ENCODE results near the gene CEACAM4. TPM values are rescaled to one million over a fixed set of nuclear protein-coding genes. Genes with fewer than 3 reads are reported as not detected.
A peak's percentile ranks its signal among the peaks of the same experiment; 100 is the strongest.
"Not testable (repeated sequence)": the region's sequence is repeated elsewhere in the genome, so short reads cannot be mapped to it uniquely, and the experiment has no call there.

The CEACAM4 gene
- total RNA-seq, 1 donor from 2014 or later: not detected

- no peak overlapping the region for H3K4me3 Mint-ChIP-seq (ENCODE audit: unreplicated experiment)
- H3K36me3 Mint-ChIP-seq (ENCODE audit: low read depth): no peaks in the 10 kb centered on the region
- DNase-seq (ENCODE audit: low spot score): no peak
- peaks cover 29% of the 10 kb centered on the region for H3K27me3 Mint-ChIP-seq (ENCODE audit: low read depth)
- peaks cover 3% of the 10 kb centered on the region for H3K9me3 Mint-ChIP-seq (ENCODE audit: low read depth)
- no peaks in the 10 kb centered on the region for H3K4me1 Mint-ChIP-seq (ENCODE audit: low read depth)
- TF ChIP-seq CTCF (IDR thresholded peaks at IDR 0.05): no peak
- H3K27ac Mint-ChIP-seq (ENCODE audit: unreplicated experiment): no peak overlapping the region
Measured at GRCh38 chr19:41657157-41657556, 30.3 kb upstream of the CEACAM4 start.

GRCh38 chr19:41656756-41657155 lies 29.9 kb upstream of the CEACAM4 start:
- not testable (repeated sequence) for H3K27ac Mint-ChIP-seq (ENCODE audit: unreplicated experiment); H3K9me3 Mint-ChIP-seq (ENCODE audit: low read depth); H3K36me3 Mint-ChIP-seq (ENCODE audit: low read depth); H3K4me3 Mint-ChIP-seq (ENCODE audit: unreplicated experiment); H3K4me1 Mint-ChIP-seq (ENCODE audit: low read depth); DNase-seq (ENCODE audit: low spot score)
- H3K27me3 Mint-ChIP-seq (ENCODE audit: low read depth): peaks cover 29% of the 10 kb centered on the region

GRCh38 chr19:41652250-41652649 lies 25.4 kb upstream of the CEACAM4 start:
- DNase-seq (ENCODE audit: low spot score): no peak
- no peak overlapping the region for H3K4me3 Mint-ChIP-seq (ENCODE audit: unreplicated experiment)
- no peak overlapping the region for H3K27ac Mint-ChIP-seq (ENCODE audit: unreplicated experiment)
- H3K36me3 Mint-ChIP-seq (ENCODE audit: low read depth): no peaks in the 10 kb centered on the region
- no peak for TF ChIP-seq CTCF (IDR thresholded peaks at IDR 0.05)
- no peaks in the 10 kb centered on the region for H3K4me1 Mint-ChIP-seq (ENCODE audit: low read depth)
- H3K27me3 Mint-ChIP-seq (ENCODE audit: low read depth): peaks cover 20% of the 10 kb centered on the region
- peaks cover 3% of the 10 kb centered on the region for H3K9me3 Mint-ChIP-seq (ENCODE audit: low read depth)

GRCh38 chr19:41649827-41650226 lies 23.0 kb upstream of the CEACAM4 start:
- peaks cover 3% of the 10 kb centered on the region for H3K9me3 Mint-ChIP-seq (ENCODE audit: low read depth)

GRCh38 chr19:41646589-41647204 lies 19.8 kb upstream of the CEACAM4 start:
- Mint-ChIP-seq H3K4me3 (ENCODE audit: unreplicated experiment) (no peak overlapping the region), H3K9me3 (ENCODE audit: low read depth) (no peaks in the 10 kb centered on the region)
- TF ChIP-seq CTCF (IDR thresholded peaks at IDR 0.05): peak; percentile 55

More at GRCh38 chr19:41649827-41650226, 23.0 kb upstream of the CEACAM4 start:
- Mint-ChIP-seq H3K4me1 (ENCODE audit: low read depth) (no peaks in the 10 kb centered on the region), H3K27ac (ENCODE audit: unreplicated experiment) (no peak overlapping the region), H3K4me3 (ENCODE audit: unreplicated experiment) (no peak overlapping the region), H3K36me3 (ENCODE audit: low read depth) (no peaks in the 10 kb centered on the region), H3K27me3 (ENCODE audit: low read depth) (peaks cover 16% of the 10 kb centered on the region)
- TF ChIP-seq CTCF (IDR thresholded peaks at IDR 0.05): no peak
- DNase-seq (ENCODE audit: low spot score): no peak

GRCh38 chr19:41641879-41642485 lies 15.1 kb upstream of the CEACAM4 start:
- no peak for DNase-seq (ENCODE audit: low spot score)
- Mint-ChIP-seq H3K27me3 (ENCODE audit: low read depth) (peaks cover 11% of the 10 kb centered on the region), H3K4me3 (ENCODE audit: unreplicated experiment) (no peak overlapping the region), H3K27ac (ENCODE audit: unreplicated experiment) (no peak overlapping the region), H3K4me1 (ENCODE audit: low read depth) (no peaks in the 10 kb centered on the region), H3K36me3 (ENCODE audit: low read depth) (no peaks in the 10 kb centered on the region), H3K9me3 (ENCODE audit: low read depth) (no peaks in the 10 kb centered on the region)
- peak; percentile 87 for TF ChIP-seq CTCF (IDR thresholded peaks at IDR 0.05)

More at GRCh38 chr19:41646589-41647204, 19.8 kb upstream of the CEACAM4 start:
- no peak overlapping the region for H3K27ac Mint-ChIP-seq (ENCODE audit: unreplicated experiment)
- no peak for DNase-seq (ENCODE audit: low spot score)
- H3K36me3 Mint-ChIP-seq (ENCODE audit: low read depth): no peaks in the 10 kb centered on the region
- H3K4me1 Mint-ChIP-seq (ENCODE audit: low read depth): no peaks in the 10 kb centered on the region
- H3K27me3 Mint-ChIP-seq (ENCODE audit: low read depth): peaks cover 15% of the 10 kb centered on the region

All from chondrocyte (in vitro differentiated cells).